Panc1 (cell line): ENCODE results near the gene NINL. TPM values are rescaled to one million over a fixed set of nuclear protein-coding genes. Genes with fewer than 3 reads are reported as not detected.

Experiments
- ATAC-seq: fragments of 200-7000 bp; cut with Tn5 transposase; 2 replicates; pipeline ENCODE4 v1.9.1; 2020; ENCODE audit warnings: mild to moderate bottlenecking, moderate library complexity
- BruUV-seq: library from RNA; stranded (reverse); fragments of 400-500 nt; replicated peaks from 2 replicates; lab custom pipeline; 2021; lab: Mats Ljungman, UMichigan
- CTCF ChIA-PET: fragments of 300-600 bp; sonication (Branson Sonifier 250); formaldehyde crosslinking; loops from one replicate; lab custom pipeline; 2022; ENCODE audit warnings: antibody characterized with exemption; lab: Charles Lee
- POLR2A ChIA-PET: fragments of 300-600 bp; sonication (Branson Sonifier 250); formaldehyde crosslinking; loops from one replicate; lab custom pipeline; 2022; ENCODE audit warnings: antibody characterized with exemption; lab: Charles Lee
- DNase-seq: peaks from one replicate; pipeline ENCODE4 v3.0.0-alpha.2; 2010; ENCODE audit warnings: low read depth, low spot score
- H3K27ac ChIP-seq: 2 replicates; pipeline ENCODE4 v1.5.1; 2011; ENCODE audit warnings: mild to moderate bottlenecking, low read length, inconsistent platforms
- H3K27me3 ChIP-seq: fragments of 200-500 bp; sonication (Bioruptor generic); 2 replicates; pipeline ENCODE4 v1.6.0; 2014; ENCODE audit warnings: low read length, inconsistent platforms; ENCODE audit not compliant: control insufficient read depth, insufficient read depth
- H3K36me3 ChIP-seq: fragments of 200-500 bp; sonication (Bioruptor generic); 2 replicates; pipeline ENCODE4 v1.5.1; 2014; ENCODE audit warnings: inconsistent platforms, mild to moderate bottlenecking, low read length, moderate library complexity; ENCODE audit not compliant: control insufficient read depth, insufficient read depth
- H3K4me1 ChIP-seq: 2 replicates; pipeline ENCODE4 v1.5.1; 2011; ENCODE audit warnings: inconsistent platforms, mild to moderate bottlenecking, low read length, moderate library complexity; ENCODE audit not compliant: control insufficient read depth, insufficient read depth
- H3K4me3 ChIP-seq, 2 experiments: 2 replicates each; pipeline ENCODE4 v1.5.1; 2011 to 2012; ENCODE audit warnings: low read depth in 2 of 2, low read length in 2 of 2, mild to moderate bottlenecking in 2 of 2, inconsistent platforms in 1 of 2, moderate library complexity in 1 of 2
- H3K9me3 ChIP-seq: fragments of 200-500 bp; sonication (Bioruptor generic); 2 replicates; pipeline ENCODE4 v1.5.1; 2014; ENCODE audit warnings: low read depth, mild to moderate bottlenecking, inconsistent platforms, low read length, moderate library complexity; ENCODE audit not compliant: control insufficient read depth, insufficient read depth
- CTCF ChIP-seq: fragments of 450-650 bp; IDR thresholded peaks from 2 replicates; pipeline ENCODE4 v1.5.1; 2017; ENCODE audit warnings: mild to moderate bottlenecking
- POLR2AphosphoS5 ChIP-seq: IDR thresholded peaks from 2 replicates; pipeline ENCODE4 v1.6.1; 2012; ENCODE audit warnings: mild to moderate bottlenecking, low read depth, low read length, moderate library complexity
- REST ChIP-seq, 2 experiments: IDR thresholded peaks; 2 replicates each; pipeline ENCODE4 v1.6.1; 2011 to 2012; ENCODE audit warnings: low read depth in 2 of 2, control low read depth in 1 of 2, low read length in 1 of 2, mild to moderate bottlenecking in 1 of 2, moderate library complexity in 1 of 2; ENCODE audit not compliant: insufficient read depth in 1 of 2
- SIN3A ChIP-seq: IDR thresholded peaks from 2 replicates; pipeline ENCODE4 v1.6.1; 2012; ENCODE audit warnings: low read depth, mild to moderate bottlenecking, low read length, moderate library complexity, borderline replicate concordance; ENCODE audit not compliant: insufficient read depth
- TCF7L2 ChIP-seq: IDR thresholded peaks from 2 replicates; pipeline ENCODE4 v1.6.1; 2011; ENCODE audit warnings: mild to moderate bottlenecking, low read depth, low read length, inconsistent platforms
- in situ Hi-C: cut with HindIII; loops from 2 replicates; pipeline ENCODE4 v1.10.0; 2016; ENCODE audit warnings: low sequenced_read_pairs, low pct_unique_long_range_greater_than_20kb
- intact Hi-C: fragments of 100-400 bp; cut with micrococcal nuclease; formaldehyde crosslinking; loops from one replicate; pipeline ENCODE4 v1.10.0; 2022; ENCODE audit not compliant: unreplicated experiment
- total RNA-seq: library from RNA; stranded (reverse); gene quantifications from one replicate; pipeline ENCODE4 v1.2.1, GENCODE V29; 2021; ENCODE audit not compliant: unreplicated experiment

The NINL gene
- total RNA-seq, 1 experiment from 2014 or later = 25.0 TPM

- no TSS peak for BruUV-seq
- ChIA-PET CTCF (no interaction called here), POLR2A (no interaction called here)
- DNase-seq (no peak), ATAC-seq (0 out of 2 replicates have a peak, but pooled peaks have one; percentile 21)
- Histone ChIP-seq H3K27me3 (no peaks in the 10 kb centered on the region), H3K27ac (no peak overlapping the region), H3K4me1 (no peaks in the 10 kb centered on the region), H3K4me3 (no peak overlapping the region), H3K9me3 (no peaks in the 10 kb centered on the region), H3K36me3 (no peaks in the 10 kb centered on the region; the same call in 1 of the 2 replicates)
- TF ChIP-seq SIN3A (no peak), REST (IDR thresholded peaks at IDR 0.05; ENCODE audit: insufficient read depth in 1 of 2, low read depth in 2 of 2, low read length in 1 of 2) (no peak), TCF7L2 (no peak), CTCF (no peak), POLR2AphosphoS5 (no peak)
- intact Hi-C loops (no loop called here), in situ Hi-C loops (no loop called here)
Measured at GRCh38 chr20:25481918-25482253, 103.4 kb downstream of the NINL start.

GRCh38 chr20:25481235-25481917 is 104.0 kb downstream of the NINL start:
- ChIA-PET POLR2A (no interaction called here), CTCF (no interaction called here)
- H3K36me3 ChIP-seq = no peaks in the 10 kb centered on the region; the same call in 1 of the 2 replicates
- intact Hi-C loops = no loop called here
- no peak overlapping the region for H3K27ac ChIP-seq
- H3K27me3 ChIP-seq = no peaks in the 10 kb centered on the region
- no peaks in the 10 kb centered on the region for H3K4me1 ChIP-seq
- DNase-seq (no peak), ATAC-seq (0 out of 2 replicates have a peak, but pooled peaks have one; percentile 14)
- no peak overlapping the region for H3K4me3 ChIP-seq
- no TSS peak for BruUV-seq
- no peaks in the 10 kb centered on the region for H3K9me3 ChIP-seq
- no peak for TF ChIP-seq REST (IDR thresholded peaks at IDR 0.05; ENCODE audit: insufficient read depth in 1 of 2, low read depth in 2 of 2, low read length in 1 of 2)
- TF ChIP-seq TCF7L2 = no peak
- no peak for TF ChIP-seq POLR2AphosphoS5
- TF ChIP-seq CTCF = no peak
- no peak for TF ChIP-seq SIN3A
- in situ Hi-C loops = no loop called here
